ENCODE results near the gene TCF4.
A peak's percentile ranks its signal among the peaks of the same experiment; 100 is the strongest.

Gene TCF4

DNA sequence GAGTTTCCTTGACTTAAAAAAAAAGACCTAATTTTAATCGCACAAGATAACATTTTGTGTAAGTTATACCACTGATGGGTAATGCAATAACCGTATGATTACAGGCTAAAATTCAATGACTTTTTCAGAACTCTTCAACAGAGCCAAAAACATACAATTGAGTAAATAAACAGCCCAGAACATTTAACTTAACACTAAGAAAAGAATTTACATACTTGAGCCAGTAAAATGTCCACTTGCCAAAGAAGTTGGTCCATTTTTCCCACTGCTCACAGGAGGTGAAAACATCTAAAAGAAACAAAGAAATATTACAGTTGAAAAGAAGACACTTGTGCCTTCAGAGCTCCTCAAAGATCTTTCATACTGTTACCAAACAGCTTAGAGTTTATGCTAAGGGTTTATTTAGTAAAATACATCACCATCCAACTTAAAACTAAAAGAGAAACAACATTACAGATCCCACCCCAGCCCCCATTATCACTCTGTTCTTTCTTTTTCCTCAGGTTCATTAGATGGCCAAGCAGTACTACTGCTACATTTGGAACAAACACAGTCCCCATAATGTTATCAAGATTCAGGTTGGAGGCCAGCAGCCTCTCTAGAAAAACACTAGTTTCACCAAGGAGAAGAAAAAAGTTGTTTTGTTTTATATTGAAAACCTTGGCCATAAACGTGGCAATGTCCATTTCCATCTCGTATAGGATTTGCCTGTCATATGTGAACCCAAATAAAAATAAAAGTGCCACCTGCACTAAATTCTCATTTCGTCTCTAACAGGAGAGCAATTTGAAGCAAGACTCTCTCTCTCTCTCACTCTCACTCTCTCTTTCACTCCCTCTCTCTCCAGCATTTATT is 2.7 kb downstream of the TCF4 start:
- DNase-seq: no peak

DNA sequence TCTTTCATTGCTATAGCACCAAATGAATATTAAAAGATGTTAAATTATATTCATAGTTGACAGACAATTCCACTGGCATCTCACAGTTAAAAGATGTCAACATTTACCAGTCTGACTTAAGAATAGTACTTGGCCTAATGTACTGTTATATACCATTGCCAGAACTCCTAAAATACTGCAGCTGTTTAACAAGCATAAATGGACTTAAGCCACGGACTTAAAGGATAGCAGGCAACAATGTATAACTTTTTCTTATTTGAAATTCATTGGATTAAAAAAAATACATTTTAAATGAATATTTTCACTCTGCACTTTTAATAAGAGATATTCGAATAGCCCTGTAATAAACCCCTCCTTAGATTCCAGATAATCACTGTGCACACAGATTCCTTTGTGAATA is 3.8 kb downstream of the TCF4 start:
- no peak for DNase-seq

DNA sequence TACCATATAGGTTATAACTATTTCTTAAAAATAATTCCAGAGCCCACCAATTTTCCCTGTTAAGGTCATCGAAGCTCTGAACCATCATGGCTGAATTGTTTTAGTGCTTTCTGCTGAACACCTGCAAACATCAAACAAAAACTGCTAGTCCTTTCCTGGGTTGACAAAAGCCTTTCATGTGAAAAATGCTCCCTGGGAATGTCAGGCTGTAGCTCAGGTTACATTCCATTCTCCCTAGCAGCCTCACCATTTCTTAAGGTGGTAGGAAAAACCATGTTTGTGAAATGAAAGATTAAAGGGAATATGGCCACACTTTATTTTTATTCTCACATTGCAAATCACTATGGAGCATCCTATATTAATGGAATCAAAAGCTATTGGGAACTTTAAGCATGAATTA is 5.7 kb downstream of the TCF4 start:
- DNase-seq: peak; percentile 17

DNA sequence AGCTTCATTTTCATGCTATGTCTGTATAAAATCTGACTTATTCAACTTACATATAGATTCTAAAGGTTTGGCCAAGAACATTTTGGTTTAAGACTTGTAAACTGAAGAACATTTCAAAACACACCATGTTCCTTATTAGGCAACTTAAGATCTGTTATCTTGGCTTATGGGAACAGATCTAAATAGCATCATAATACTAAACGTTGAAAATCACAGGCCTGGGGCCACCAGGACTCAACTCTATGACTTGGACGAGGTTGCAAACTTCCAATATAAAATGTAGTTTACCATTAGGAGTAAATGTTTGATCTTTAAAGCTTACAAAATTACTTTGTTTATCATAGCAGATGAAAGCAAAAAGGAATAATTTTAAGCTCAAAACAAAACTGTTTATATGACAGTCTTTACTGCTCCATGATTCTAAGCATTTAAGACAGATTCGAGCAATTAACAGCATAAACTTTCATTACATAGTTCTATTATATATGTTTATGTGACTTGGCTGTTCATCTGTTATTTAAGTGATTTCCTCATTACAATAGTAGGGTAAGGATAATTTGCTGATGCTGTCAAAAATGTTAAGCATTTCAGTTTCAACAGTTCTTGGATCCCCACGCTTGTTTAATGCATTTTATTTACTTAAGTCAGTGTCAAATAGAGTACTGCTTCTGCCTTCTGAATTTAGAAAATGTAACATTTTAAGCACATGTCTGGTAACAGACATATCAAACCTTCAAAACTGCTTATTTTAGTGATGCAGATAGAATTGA is 8.3 kb downstream of the TCF4 start:
- no peak for DNase-seq

DNA sequence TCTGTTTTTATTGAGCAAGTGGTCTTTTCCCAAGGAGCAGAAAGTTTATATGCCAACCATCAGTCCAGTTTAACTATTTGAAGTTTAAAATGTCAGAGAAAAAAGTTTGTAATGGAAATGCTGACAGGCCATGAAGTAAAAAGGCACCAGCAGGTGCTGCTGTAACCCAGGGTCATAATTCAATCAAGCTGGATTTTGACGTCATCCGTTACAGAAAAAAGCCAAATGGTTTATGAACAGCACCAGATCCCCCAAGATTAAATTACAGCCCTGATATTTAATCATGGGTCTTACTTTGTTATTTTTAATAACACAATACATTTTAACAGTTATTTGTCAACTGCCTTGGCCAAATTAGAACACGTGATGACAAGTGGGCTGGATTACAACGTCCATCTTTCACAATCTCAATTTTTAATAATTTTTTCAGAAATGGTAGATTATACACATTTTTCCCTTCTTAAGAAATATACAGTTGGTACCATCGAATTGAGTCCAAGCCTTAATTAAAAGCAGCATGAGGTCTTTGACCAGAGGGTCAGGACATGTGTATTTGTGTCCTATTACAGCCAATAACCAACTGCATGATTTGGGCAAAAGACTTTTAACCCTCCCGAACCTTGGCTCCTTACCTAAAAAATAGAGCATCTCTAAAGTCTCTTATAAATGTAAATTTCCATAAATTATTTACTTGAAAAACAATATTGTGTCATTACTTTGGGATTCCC is 10.0 kb downstream of the TCF4 start:
- DNase-seq: peak; percentile 35

DNA sequence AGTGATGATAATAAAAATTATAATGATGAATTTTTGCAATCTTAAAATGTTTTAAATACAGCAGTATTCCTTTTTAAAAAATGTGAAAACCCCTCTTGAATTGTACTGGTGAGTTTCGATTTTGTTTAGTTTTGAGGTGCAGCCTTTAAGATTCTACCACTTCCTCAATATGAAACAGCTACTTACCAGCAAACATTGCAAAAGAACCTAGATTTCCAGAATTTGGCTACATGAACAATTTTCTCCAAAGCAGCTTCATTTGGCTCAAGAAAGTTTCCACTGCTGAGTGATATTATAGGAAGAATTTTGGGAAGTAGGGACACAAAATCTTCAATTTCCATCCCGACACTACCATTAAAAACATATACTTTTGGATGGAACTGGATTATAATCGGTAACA is 12.0 kb downstream of the TCF4 start:
- no peak for DNase-seq

DNA sequence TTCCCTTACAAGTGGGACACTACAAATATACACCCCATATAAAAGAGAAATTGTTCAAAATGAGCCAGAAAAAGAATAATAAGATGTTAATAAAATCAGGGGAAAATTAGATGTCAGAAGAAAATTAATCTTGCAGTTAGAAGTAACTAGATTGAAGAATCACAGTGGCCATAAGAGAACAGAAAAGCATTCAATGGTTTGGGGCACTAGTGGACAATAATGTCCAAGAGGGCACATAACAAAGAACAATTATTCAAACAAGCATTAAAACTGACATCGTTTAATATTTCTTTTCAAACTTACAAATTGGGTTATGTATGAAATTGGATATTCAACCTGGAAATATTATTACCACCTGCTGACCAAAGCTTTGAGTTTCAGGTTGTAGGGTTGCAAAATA is 12.9 kb downstream of the TCF4 start:
- DNase-seq: no peak

DNA sequence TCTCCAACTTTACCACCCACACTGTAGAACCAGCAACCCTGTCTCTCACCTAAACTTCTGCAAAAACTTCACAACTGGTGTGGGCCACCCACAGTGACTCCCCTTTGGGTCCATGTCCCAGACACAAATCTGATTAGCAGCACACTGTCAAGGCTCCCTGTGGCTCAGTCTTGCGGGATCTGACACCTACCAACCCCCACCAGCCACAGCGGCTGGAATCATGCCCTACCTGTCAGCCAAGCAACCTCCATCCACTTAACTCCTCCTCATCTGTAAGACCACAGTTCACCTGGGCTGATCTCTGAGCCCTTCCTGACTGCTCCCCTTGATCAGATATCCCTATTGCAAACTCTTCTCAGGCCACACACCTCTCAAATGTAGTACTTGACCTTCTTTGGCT is 14.6 kb downstream of the TCF4 start:
- no peak for DNase-seq

DNA sequence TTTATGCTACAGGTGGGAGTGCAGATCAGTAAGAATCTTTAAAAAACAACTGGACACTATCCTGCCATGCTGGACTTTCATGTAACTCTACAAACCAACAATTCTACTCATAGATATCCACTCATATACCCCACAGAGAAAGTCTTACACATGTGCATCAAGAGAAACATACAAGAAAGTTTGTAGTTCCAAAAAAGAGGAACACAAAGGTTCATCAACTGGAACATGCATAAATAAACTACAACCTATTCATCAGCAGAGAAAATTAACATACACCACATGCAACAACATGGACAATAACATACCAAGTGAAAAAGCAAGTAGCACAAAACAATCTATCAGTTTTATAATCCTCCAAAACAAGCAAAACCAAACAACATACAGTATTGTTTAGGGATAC is 17.0 kb downstream of the TCF4 start:
- DNase-seq: no peak

DNA sequence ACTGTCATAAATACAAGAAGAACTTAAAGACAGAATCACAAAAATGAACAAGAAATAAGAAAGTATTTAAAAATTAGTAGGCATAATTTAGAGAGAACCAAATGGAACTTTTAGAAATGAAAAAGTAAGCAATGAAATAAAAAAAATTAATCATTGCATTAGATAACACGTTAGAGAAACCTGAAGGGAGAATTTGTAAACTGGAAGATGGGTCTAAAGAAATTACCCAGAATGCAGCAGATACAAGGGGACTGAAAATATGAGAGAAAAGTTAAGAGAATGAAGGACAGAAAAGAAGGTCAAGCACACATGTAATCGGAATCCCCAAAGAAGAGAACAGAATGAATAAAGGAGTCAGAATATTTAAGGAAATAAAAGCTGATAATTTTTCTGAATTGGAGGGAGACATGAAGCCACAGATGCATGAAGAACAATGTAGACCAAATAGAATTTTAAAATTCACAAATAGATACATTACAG is 21.5 kb downstream of the TCF4 start:
- DNase-seq: no peak

DNA sequence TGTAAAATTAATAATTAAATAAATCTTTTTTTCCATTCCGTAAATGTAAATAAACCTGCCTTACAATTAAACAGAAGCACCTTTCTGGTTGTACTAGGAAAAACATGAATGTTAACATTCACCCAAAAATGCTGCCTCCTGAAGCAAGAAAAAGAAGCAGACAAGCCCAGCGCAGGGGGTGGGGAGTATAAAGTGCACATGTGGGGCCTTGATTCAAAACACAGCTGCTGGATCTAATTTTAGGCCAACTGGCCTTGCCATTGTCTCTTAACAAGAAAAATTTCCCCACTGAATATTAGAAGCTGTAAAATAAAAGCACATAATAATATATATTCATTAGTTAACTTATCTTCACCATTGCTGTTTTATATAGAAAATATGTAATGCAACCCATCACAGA is 28.3 kb downstream of the TCF4 start:
- no peak for DNase-seq

DNA sequence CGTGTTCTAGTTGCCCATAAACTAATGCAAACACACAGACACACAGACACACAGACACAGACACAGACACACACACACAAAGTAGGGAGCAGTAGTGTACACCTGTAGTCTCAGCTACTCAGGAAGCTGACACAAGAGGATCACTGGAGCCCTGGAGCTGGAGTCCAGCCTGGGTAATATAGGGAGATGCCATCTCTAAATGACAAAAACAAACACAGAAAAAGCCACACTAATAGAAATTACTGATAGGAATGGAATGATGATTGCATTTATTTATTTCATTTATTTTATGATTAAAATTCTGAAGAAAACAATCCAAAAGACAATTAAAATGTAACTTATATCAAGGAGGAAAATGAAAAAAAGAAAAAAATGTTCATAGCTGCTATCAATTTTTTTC is 30.8 kb downstream of the TCF4 start:
- DNase-seq: no peak

DNA sequence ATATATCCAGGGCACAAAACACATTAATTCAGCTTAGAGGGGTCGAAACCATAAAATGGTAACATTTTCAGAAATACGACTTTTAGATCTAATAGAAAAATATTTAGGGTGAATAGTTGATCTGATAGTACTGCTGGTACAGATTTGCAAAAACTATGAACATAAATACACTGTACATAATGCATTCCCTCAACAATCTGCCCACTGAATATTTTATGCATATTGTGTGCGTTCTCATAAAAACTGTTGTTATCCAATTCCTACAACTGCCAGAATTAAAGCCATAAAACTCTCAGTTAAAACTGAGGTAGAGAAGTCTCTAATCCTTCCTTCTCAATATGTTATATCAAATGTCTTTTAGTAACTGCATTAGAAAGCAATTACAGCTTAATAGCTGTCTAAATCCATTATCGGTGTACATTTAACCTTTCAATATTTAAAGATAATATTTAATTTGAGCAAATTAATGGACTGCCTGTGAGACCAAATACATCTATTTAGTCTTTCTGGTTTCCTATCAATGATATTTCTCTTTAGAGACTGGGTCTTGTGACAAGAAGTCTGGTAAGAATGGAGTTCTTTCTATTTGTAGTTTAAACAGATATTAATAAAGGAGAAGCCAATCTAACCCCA is 32.5 kb downstream of the TCF4 start:
- no peak for DNase-seq

DNA sequence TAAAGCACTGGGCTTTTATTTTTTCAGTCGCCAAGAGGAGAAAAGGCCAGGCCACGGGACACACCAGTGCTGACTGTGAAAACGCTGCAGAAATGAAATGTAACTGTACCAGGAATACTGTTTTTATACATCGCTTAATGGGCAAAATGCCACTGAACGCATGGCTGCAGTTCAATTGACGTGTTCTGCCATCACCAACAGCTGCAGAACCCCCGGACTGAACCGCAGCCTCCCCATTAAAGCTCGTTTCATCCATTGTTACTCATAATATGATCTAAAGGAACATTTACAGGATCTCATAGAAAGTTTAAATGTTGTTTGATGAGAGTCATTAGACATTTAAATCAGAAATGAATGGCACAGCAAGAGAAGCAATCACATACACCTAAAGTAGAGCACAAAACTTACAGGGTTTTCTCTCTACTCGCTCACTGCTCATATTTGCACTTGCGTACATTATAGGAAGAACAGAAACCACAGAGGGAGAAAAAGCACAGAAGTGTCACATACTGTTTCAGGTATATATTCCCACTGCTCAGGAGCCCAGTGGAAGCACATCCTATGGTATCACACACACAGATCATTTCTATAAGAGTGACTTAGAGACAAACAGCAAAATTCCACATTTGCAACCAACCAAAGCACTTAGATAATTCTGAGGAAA is 35.3 kb downstream of the TCF4 start:
- DNase-seq: no peak

DNA sequence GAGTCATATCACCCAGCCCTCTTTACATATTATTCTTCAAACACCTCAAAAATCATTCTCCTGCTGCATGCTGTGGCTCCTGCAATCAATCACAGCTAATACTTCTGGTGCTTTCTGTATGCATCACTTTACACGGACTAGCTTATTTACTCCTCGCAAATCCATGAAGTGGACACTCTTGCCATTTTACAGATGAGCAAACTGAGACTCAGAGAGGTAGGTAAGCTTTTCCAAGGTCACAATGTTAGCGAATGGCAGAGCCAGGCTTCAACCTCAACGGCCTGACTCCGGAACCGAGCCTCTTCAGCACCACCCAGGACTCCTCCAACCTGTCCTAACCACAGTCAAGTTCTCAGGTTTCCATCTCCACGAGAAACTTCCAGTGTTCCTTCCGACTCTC is 36.8 kb downstream of the TCF4 start:
- no peak for DNase-seq

DNA sequence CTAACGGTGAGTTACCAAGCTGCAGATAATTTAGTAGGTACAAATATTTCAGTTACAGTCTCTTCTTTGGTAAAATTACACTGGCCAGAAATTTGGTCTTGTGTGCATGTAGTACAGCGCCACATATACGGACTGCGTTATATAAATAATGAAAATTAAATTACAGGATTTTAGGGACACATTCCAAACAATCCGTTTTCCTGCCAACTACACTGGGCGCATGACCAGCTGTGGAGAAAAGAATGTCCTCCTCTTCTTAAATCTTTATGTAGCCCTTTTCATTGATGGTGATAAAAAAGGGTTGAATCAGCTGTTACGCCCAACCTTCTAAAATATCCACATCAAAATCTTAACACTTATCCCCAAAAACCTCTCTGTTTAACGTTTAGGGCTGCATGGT is 37.5 kb downstream of the TCF4 start:
- DNase-seq: no peak

DNA sequence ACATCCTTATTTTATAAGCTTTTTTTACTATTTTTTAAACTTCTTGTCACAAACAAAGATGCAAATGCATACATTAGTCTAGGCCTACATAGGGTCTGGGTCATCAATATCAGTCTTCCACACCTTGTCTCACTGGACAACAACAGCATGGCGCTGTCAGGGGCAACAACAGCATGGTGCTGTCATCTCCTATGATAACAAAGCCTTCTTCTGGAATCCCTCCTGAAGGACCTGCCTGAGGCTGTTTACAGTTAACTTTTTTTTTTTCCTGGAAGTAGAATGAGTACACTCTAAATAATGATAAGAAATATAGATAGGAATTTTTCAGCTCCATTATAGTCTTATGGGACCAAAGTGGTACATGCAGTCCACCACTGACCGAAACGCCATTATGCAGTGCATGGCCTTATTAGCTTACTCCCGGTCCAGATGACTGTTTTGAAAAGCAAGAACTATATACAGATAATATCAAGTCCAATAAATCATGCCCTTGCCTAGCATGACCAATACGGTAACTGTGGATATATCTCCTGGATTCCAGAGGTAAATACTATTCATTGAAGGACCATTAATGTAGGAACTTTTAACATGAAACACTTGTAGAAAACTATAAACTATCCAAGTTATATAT is 38.4 kb downstream of the TCF4 start:
- no peak for DNase-seq

DNA sequence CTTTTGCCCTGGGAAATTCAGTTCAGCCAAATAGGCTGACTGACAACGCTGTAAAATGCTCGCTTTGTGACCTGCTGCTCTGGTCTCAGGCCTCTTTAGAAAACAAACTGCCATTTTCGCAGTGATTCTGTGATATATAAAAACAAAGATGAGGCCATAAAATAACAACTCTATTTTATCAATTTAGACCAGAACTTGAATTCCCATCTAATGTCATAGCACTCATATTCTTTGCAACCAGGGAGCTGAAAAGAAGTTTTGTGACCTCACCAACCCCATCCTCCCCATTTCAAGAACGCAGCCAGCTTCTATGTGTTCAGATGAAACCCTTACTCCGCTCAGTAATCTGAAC is 40.3 kb downstream of the TCF4 start:
- no peak for DNase-seq

DNA sequence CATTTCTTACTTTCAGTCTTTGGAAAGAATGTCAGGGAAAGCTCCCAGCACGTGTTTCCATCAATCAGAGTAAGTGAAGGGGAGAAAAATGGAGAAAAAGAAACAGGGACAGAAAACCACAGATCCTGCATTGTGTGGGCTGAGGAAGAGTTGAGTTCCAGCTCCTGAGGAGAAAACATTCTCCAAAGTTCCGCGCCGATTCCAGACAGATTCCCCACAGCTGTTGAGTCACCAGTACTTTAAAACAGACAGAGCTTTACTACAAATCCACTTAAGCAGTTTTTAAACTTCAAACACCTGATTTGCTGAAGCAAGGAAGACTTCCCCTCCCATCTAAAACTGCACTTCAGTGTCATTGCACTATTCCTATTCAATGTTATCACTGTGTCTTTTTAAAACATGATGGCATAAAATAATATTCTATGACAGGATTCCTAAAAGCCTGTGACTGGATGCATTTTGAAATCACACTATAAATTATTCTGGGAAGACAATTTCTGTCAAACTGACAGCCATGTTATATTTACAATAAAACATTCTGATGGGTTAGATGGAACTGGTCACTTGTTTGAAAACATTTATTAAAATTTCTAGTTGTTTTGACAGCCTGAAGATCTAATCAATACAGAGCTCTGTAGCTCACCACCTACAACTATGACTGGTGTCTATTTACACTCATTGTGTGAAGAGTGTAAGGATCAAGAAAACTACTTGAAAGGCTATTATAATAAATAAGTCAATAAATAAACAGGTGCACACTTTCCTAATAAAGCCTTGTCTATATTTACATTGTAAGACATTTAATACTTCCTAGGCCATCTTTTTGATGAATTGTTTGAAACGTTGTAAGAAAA is 40.9 kb downstream of the TCF4 start:
- DNase-seq: no peak

DNA sequence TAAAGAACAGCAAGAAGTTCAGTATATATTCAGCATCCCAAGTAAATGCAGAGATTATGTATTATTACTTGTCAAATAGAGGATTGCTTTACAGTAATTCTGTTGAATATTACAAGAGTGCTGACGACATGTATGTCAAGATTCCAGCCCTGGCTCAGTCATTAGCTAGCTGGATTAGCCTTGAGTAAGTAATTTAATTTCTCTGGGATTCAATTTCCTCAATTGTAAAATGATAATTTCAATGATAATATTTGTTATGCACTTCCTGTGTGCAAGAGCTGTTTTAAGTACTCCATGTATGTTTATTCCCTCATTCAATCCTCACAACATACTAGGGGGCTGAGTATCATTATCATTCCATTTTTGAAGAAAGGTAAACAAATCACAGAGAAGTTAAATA is 44.0 kb downstream of the TCF4 start:
- DNase-seq: no peak

DNA sequence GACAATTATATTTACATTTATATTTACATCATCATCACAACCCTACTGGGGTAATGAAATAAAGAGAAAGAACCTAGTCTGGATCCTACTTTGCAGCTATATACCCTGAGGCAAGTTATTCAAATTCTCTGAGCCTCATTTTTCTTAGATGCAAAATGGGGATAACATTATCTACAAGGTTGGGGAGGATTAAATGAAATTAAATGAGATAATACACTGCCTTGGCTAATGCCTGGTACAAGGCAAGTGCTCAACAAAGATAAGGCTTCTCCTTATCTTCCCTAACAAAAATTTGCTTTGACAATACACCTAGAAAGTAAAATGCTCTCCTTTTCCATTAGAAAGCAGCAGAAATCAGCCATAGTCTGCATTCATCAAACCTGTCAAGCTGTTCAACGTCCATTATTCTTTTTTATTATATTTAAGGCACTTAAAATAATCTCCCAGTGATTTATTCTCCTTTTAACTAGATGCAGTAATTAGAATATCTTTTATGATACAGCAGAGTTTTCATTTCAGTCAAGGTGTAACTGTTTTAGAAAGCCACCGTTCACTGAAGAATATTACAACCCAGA is 44.8 kb downstream of the TCF4 start:
- no peak for DNase-seq
